Urinary bladder (tissue), 4 donors: Measurements from ENCODE around the gene TGFB3. TPM values are rescaled to one million over a fixed set of nuclear protein-coding genes. Genes with fewer than 3 reads are reported as not detected.
"Not testable (repeated sequence)": the region's sequence is repeated elsewhere in the genome, so short reads cannot be mapped to it uniquely, and the experiment has no call there.

ENCODE experiments used
- DNase-seq: peaks from one replicate; pipeline ENCODE4 v3.0.0-alpha.2; 2015; ENCODE audit errors: extremely low spot score
- H3K27ac ChIP-seq: one replicate; pipeline ENCODE4 v1.5.1; 2013; ENCODE audit warnings: low read depth, mild to moderate bottlenecking, moderate library complexity
- H3K36me3 ChIP-seq: one replicate; pipeline ENCODE4 v1.6.1; 2013; ENCODE audit warnings: mild to moderate bottlenecking, moderate library complexity; ENCODE audit not compliant: insufficient read depth
- H3K4me1 ChIP-seq: one replicate; pipeline ENCODE4 v1.6.1; 2013; ENCODE audit warnings: mild to moderate bottlenecking, moderate library complexity; ENCODE audit not compliant: insufficient read depth
- H3K4me3 ChIP-seq: one replicate; pipeline ENCODE4 v1.5.1; 2013; ENCODE audit warnings: low read depth, low read length
- WGBS: extraction: QIAGEN DNeasy Blood & Tissue Kit; methylation state at CpG from one replicate; pipeline ENCODE4 v1.1.7; 2013; 5-methylcytosine and 5-hydroxymethylcytosine counted together
- polyA plus RNA-seq: library from polyadenylated mRNA; stranded (reverse); fragments of 200-250 nt; gene quantifications from one replicate; pipeline ENCODE4 v1.2.3, GENCODE V29; 2013
- total RNA-seq: library from RNA; depleted of rRNA; stranded (reverse); fragments of >200 nt; gene quantifications from one replicate; pipeline ENCODE4 v1.2.3, GENCODE V29; 2014
- donor health status: healthy with polysubstance abuse.
- donor health status: healthy.

TGFB3 gene
- total and polyA plus RNA-seq, 2 donors = 58.0 to 90.7 TPM

- not testable (repeated sequence) for DNase-seq, H3K4me1 ChIP-seq, H3K27ac ChIP-seq, H3K36me3 ChIP-seq, H3K4me3 ChIP-seq
- WGBS = 96% methylated on average over 50 of the region's 54 CpGs
Measured at GRCh38 chr14:75925141-75925840, 56.5 kb downstream of the TGFB3 start.

- 98% methylated on average over 4 of the region's 4 CpGs for WGBS
- DNase-seq, H3K36me3 ChIP-seq, H3K4me1 ChIP-seq, H3K4me3 ChIP-seq, H3K27ac ChIP-seq: not testable (repeated sequence)
Measured at GRCh38 chr14:75920421-75920820, 61.4 kb downstream of the TGFB3 start.

- Histone ChIP-seq H3K4me3 (no peak overlapping the region), H3K36me3 (no peaks in the 10 kb centered on the region), H3K4me1 (no peaks in the 10 kb centered on the region), H3K27ac (no peak overlapping the region)
- 74% methylated on average over 1 of the region's 1 CpG for WGBS
- no peak for DNase-seq
Measured at GRCh38 chr14:75917946-75918335, 63.9 kb downstream of the TGFB3 start.

GRCh38 chr14:75917322-75917945 is 64.4 kb downstream of the TGFB3 start:
- H3K4me1 ChIP-seq = no peaks in the 10 kb centered on the region
- WGBS = 79% methylated on average over 10 of the region's 10 CpGs
- H3K4me3 ChIP-seq = no peak overlapping the region
- H3K36me3 ChIP-seq = no peaks in the 10 kb centered on the region
- no peak overlapping the region for H3K27ac ChIP-seq
- no peak for DNase-seq

GRCh38 chr14:75915045-75915444 is 66.8 kb downstream of the TGFB3 start:
- H3K36me3 ChIP-seq = no peaks in the 10 kb centered on the region
- H3K4me1 ChIP-seq = no peaks in the 10 kb centered on the region
- 95% methylated on average over 2 of the region's 2 CpGs for WGBS
- H3K27ac ChIP-seq = no peak overlapping the region
- DNase-seq = no peak
- H3K4me3 ChIP-seq = no peak overlapping the region

- Histone ChIP-seq H3K36me3 (no peaks in the 10 kb centered on the region), H3K27ac (no peak overlapping the region), H3K4me1 (no peaks in the 10 kb centered on the region), H3K4me3 (no peak overlapping the region)
- no peak for DNase-seq
- 99% methylated on average over 2 of the region's 2 CpGs for WGBS
Measured at GRCh38 chr14:75913183-75913582, 68.6 kb downstream of the TGFB3 start.

DNA sequence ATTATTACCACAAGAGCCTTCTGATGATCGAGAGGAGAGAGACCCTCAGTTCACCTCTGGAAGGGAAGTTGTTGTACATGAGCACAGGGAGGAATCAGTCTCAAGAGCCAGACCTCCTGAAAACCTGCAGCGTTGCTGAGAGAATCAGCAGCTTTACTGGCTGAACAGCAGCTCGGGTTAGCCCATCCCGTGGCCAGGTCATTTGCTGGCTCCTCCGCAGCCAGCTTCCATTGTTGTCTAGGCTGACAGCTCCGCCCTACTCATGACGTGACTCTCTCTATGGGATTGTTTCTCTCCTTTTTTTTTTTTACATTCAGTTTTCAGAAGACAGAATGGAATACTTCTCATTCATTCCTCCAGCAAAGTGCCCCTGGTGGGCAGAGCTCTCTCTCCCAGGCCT is 69.9 kb downstream of the TGFB3 start:
- WGBS = 71% methylated on average over 7 of the region's 7 CpGs
- no peak overlapping the region for H3K27ac ChIP-seq
- H3K36me3 ChIP-seq = no peaks in the 10 kb centered on the region
- no peaks in the 10 kb centered on the region for H3K4me1 ChIP-seq
- no peak for DNase-seq
- no peak overlapping the region for H3K4me3 ChIP-seq

DNA sequence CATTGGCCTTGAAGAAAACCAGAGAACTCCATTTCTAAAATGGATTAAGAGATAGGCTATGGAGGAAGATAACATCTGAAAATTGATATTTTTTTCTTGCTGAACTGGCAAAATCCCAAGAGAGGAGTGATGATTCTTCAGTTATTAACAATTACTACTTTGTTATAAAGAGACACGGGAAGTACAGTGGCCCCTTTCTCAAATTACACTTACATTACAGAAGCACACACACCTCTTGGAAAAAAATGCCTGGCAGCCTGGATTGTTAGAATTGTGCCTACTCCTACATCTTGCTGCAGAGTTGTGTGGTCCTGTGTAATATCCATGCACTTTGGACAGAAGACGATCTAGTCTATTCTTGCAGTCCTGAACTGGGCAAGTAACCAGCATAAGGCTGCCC is 71.7 kb downstream of the TGFB3 start:
- Histone ChIP-seq H3K36me3 (no peaks in the 10 kb centered on the region), H3K4me3 (no peak overlapping the region), H3K4me1 (no peaks in the 10 kb centered on the region), H3K27ac (no peak overlapping the region)
- DNase-seq = no peak
- WGBS = 85% methylated on average over 2 of the region's 2 CpGs

GRCh38 chr14:75909630-75910029 is 72.2 kb downstream of the TGFB3 start:
- DNase-seq = no peak
- Histone ChIP-seq H3K27ac (no peak overlapping the region), H3K4me3 (no peak overlapping the region), H3K36me3 (no peaks in the 10 kb centered on the region), H3K4me1 (no peaks in the 10 kb centered on the region)
- WGBS = 90% methylated on average over 3 of the region's 3 CpGs

Other genes with a start within 250 kb of the TGFB3 start
- 31.2 TPM for gene IFT43, start 3.8 kb upstream of the TGFB3 start, total RNA-seq
- gene IFT43, start 3.8 kb upstream of the TGFB3 start, polyA plus RNA-seq = 39.3 TPM
- gene GPATCH2L, start 169.9 kb upstream of the TGFB3 start, total RNA-seq = 80.1 TPM
- gene GPATCH2L, start 169.9 kb upstream of the TGFB3 start, polyA plus RNA-seq = 18.5 TPM